LHCN-M2 (cell line): ENCODE results near the gene SELENOV. TPM values are rescaled to one million over a fixed set of nuclear protein-coding genes. Genes with fewer than 3 reads are reported as not detected.

Experiments used
- DNase-seq: peaks from one replicate; pipeline ENCODE4 v3.0.0-alpha.2; 2012; ENCODE audit warnings: low read depth
- total RNA-seq: library from RNA; depleted of rRNA; stranded (reverse); fragments of >200 nt; gene quantifications from 2 replicates; pipeline ENCODE4 v1.2.3, GENCODE V29; 2014; rRNA removed

SELENOV gene
- total RNA-seq, 1 experiment from 2014 or later, result not detected

DNA sequence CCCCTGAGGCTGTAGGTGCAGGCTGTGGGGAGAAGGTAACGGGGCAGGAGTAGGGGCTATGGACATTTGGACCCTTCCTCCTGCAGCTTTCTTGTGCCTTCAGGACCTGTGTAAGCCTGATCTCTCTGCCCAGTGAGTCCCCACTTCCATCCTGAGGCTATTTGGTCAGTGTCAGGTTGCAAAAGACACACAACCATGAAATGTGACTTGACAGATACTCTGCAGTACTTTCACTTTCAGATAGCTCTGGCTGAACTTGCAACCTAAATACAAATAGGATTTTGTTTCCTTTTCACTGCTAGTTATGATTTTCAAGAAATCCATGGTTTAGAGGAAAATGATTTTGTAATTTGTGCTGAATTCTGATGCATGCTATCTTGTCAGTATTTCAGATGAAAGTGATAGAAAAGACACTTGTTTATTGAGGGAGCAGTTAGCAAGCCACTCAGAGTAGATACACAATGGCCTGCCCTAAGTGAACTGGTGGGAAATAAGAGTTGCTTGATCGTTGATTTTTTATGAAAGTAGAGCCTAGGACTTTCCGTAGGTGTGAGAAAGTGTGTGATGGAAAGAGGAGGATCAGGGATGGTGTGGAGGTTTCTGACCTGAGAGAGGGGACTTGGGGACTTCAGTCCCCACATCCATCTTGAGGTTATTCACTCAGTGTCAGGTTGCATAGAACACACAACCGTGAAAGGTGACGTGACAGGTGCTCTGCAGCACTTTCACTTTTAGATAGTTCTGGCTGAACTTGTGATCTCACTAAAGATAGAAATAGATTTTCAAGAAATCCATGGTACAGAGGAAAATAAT lies 43.1 kb downstream of the SELENOV start:
- peak; percentile 26 for DNase-seq

DNA sequence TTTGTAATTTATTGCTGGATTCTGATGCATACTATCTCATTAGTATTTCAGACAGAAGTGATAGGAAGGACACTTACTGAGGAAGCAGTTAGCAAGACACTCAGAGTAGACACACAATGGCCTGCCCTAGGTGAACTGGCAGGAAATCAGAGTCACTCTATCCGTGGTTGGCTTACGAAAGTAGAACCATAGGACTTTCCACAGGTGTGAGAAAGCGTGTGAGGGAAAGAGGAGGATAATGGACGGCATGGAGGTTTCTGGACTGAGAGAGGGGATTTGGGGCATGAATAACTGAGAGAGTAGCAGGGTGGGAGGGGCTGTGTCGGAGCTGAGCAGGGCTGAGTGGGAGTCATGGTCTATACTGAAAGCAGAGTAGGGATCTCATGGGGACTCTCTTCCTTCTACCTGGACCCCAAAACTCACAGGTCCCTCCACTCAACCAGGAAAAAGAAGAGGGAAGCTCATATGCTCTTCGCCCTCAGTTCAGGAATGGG lies 43.7 kb downstream of the SELENOV start:
- no peak for DNase-seq

DNA sequence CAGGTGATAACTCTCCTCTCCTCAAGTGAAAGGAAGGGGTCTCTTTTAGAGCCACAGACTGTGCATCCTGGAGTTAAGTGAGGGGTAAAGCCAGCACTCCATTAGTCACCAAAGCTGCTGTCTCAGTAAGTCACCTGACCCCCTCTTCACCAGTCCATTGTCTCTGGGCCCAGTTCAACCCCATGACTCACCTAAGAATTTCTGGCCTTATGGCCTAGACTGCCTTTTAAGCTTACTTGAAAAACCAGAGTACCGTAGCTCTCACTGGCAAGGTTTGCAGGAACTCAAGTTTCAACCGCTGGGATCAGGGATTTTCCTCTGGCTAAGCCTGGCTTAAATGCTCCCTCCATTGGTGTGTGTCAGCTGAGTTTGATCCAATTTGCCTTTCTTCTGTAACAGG lies 48.5 kb downstream of the SELENOV start:
- peak; percentile 42 for DNase-seq

DNA sequence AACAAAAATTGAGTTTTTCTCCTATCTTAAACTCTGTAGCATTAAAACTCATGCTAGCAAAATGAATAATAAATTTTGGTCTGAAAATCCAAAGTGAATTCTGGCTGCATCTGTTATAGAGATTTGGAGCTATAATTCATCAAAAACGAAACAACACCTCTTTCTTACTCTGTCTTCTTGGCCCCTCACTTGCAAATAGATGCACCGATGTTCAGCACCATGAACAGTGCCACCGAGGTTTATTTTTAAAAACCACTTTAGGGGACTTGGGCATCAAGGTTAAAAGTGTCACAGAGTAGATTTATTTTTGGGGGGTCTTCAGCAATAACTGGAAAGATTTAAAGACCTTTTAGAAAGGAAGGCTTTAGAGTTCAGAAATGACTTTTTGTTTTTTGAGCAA lies 51.1 kb downstream of the SELENOV start:
- DNase-seq, result no peak

DNA sequence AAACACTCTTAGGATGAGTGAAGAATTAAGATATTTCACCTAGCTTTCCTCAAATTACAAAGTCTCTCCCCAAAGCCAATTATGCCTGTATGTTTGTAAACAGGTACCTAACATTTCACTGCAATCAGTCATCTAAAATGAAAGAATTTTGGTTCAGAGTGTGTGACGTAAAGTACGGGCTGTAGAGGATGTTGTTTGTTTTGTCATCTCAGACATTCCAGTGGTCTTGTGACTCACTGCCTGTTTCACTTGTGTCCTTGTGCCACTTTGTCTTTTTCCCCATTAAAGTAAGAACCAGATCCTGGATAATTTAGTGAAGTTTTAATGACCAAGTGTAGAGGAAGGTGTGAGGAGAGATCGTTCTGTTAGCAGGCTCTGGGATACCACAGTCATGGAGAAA lies 53.7 kb downstream of the SELENOV start:
- DNase-seq, result peak; percentile 11

Other genes starting within 250 kb of the SELENOV start
- not detected in 2 replicates for gene IFNL2, start 246.7 kb upstream of the SELENOV start, total RNA-seq
- not detected in 2 replicates for gene IFNL1, start 218.7 kb upstream of the SELENOV start, total RNA-seq
- 0.13 TPM in 1 of 2 replicates, not detected in the other for gene LRFN1, start 194.3 kb upstream of the SELENOV start, total RNA-seq
- not detected in 2 replicates for gene GMFG, start 179.1 kb upstream of the SELENOV start, total RNA-seq
- 90.4 and 126 TPM in 2 replicates for gene SAMD4B, start 172.7 kb upstream of the SELENOV start, total RNA-seq
- gene PAF1, start 124.0 kb upstream of the SELENOV start, total RNA-seq, result 51.9 and 61.7 TPM in 2 replicates
- 32.8 and 38.7 TPM in 2 replicates for gene MED29, start 123.8 kb upstream of the SELENOV start, total RNA-seq
- 9.3 and 15.0 TPM in 2 replicates for gene ZFP36, start 108.3 kb upstream of the SELENOV start, total RNA-seq
- gene PLEKHG2, start 102.5 kb upstream of the SELENOV start, total RNA-seq, result 19.9 and 23.4 TPM in 2 replicates
- 159 and 209 TPM in 2 replicates for gene RPS16, start 79.2 kb upstream of the SELENOV start, total RNA-seq
- 74.8 and 79.0 TPM in 2 replicates for gene SUPT5H, start 69.6 kb upstream of the SELENOV start, total RNA-seq
- gene TIMM50, start 34.3 kb upstream of the SELENOV start, total RNA-seq, result 99.1 and 120 TPM in 2 replicates
- gene DLL3, start 16.2 kb upstream of the SELENOV start, total RNA-seq, result 2.4 and 2.6 TPM in 2 replicates
- 3.0 and 4.8 TPM in 2 replicates for gene EID2B, start 17.7 kb downstream of the SELENOV start, total RNA-seq
- gene EID2, start 25.0 kb downstream of the SELENOV start, total RNA-seq, result 9.7 and 14.8 TPM in 2 replicates
- gene LGALS13, start 87.4 kb downstream of the SELENOV start, total RNA-seq, result not detected in 2 replicates
- not detected in 2 replicates for gene LGALS16, start 140.8 kb downstream of the SELENOV start, total RNA-seq
- not detected in 2 replicates for gene LGALS14, start 189.3 kb downstream of the SELENOV start, total RNA-seq
- not detected in 2 replicates for gene CLC, start 222.9 kb downstream of the SELENOV start, total RNA-seq